Activated B cell treated with CpG ODN at 0.5 μM for 24 hours (primary cell): ENCODE data around the gene LRATD1. TPM values are rescaled to one million over a fixed set of nuclear protein-coding genes. Genes with fewer than 3 reads are reported as not detected.

Experiments used
- ATAC-seq: fragments of 200-7000 bp; cut with Tn5 transposase; one replicate; pipeline ENCODE4 v1.10.0; 2021; ENCODE audit warnings: low read depth, mild to moderate bottlenecking, moderate library complexity
- CTCF ChIA-PET: fragments of 350-600 bp; sonication (Branson Sonifier 250); formaldehyde crosslinking; loops from one replicate; lab custom pipeline; 2021; ENCODE audit warnings: antibody characterized with exemption; lab: Charles Lee
- POLR2A ChIA-PET: fragments of 350-600 bp; sonication (Branson Sonifier 250); formaldehyde crosslinking; loops from one replicate; lab custom pipeline; 2021; ENCODE audit warnings: antibody characterized with exemption; lab: Charles Lee
- DNase-seq: peaks from one replicate; pipeline ENCODE4 v3.0.0; 2022
- H3K27ac Mint-ChIP-seq: one replicate; pipeline ENCODE4 v1.8.0; 2020; ENCODE audit warnings: mixed read lengths
- H3K27me3 Mint-ChIP-seq: one replicate; pipeline ENCODE4 v1.8.0; 2021; ENCODE audit warnings: mixed read lengths
- H3K36me3 Mint-ChIP-seq: one replicate; pipeline ENCODE4 v1.8.0; 2021; ENCODE audit warnings: low read depth, mixed read lengths
- H3K4me1 Mint-ChIP-seq: one replicate; pipeline ENCODE4 v1.8.0; 2021; ENCODE audit warnings: mixed read lengths
- H3K4me3 Mint-ChIP-seq: one replicate; pipeline ENCODE4 v1.8.0; 2020; ENCODE audit warnings: mild to moderate bottlenecking, mixed read lengths
- H3K9me3 Mint-ChIP-seq: one replicate; pipeline ENCODE4 v1.8.0; 2020; ENCODE audit warnings: mixed read lengths
- intact Hi-C: fragments of 100-400 bp; cut with micrococcal nuclease; formaldehyde crosslinking; loops from one replicate; pipeline ENCODE4 v1.15.1; 2024
- total RNA-seq: library from RNA; stranded (reverse); gene quantifications from 2 replicates; pipeline ENCODE4 v1.2.3, GENCODE V29; 2022
- TF ChIP-seq, protein P1 (sequence below): fragments of 200-600 bp; IDR thresholded peaks from one replicate; pipeline ENCODE4 v1.8.0; 2022; ENCODE audit warnings: antibody characterized with exemption, mild to moderate bottlenecking

The LRATD1 gene
- total RNA-seq, 1 donor from 2014 or later, result not detected

DNA sequence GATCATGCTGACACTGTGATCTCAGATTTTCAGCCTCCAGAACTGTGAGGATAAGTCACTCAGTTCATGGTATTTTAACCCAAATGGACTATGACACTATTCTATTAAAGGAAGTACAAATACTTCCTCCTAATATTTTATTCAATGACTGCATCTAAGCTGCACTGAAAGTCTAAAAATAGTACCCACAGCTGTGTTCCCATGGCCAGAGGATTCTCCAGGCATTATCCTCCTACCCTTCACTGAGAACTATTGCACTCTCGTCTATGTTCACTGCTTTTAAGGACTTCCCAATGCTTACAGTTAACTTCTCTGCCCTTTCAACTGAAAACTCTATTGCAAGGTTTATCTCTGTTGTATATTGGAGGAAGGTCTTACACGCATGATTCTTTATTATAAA, 15.2 kb downstream of the LRATD1 start:
- intact Hi-C loops, result no loop called here
- TF ChIP-seq, protein P1, sequence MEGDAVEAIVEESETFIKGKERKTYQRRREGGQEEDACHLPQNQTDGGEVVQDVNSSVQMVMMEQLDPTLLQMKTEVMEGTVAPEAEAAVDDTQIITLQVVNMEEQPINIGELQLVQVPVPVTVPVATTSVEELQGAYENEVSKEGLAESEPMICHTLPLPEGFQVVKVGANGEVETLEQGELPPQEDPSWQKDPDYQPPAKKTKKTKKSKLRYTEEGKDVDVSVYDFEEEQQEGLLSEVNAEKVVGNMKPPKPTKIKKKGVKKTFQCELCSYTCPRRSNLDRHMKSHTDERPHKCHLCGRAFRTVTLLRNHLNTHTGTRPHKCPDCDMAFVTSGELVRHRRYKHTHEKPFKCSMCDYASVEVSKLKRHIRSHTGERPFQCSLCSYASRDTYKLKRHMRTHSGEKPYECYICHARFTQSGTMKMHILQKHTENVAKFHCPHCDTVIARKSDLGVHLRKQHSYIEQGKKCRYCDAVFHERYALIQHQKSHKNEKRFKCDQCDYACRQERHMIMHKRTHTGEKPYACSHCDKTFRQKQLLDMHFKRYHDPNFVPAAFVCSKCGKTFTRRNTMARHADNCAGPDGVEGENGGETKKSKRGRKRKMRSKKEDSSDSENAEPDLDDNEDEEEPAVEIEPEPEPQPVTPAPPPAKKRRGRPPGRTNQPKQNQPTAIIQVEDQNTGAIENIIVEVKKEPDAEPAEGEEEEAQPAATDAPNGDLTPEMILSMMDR, result no peak
- Mint-ChIP-seq H3K36me3 (no peaks in the 10 kb centered on the region), H3K9me3 (no peaks in the 10 kb centered on the region), H3K4me1 (no peaks in the 10 kb centered on the region), H3K27ac (no peak overlapping the region), H3K27me3 (no peaks in the 10 kb centered on the region), H3K4me3 (no peak overlapping the region)
- no peak for DNase-seq
- ChIA-PET POLR2A (no interaction called here), CTCF (no interaction called here)
- no peak for ATAC-seq

DNA sequence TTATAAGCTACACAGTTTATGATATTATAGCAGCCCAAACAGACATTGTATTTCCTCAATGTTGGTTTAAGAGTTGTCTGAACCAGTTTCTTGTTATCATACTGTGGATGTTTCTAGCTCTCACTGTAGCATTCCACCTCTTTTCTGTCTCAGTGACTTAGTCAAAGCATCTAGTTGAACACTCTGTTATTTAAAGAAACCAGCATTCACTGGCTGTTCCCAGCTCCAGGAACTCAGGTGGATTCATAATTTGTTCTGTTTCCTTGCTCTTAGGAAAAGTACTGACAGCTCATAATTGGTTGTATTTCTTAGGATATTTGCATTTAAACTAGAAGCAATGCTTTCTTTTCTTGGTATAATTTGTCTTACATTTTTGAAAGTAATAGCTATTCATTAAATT, 17.5 kb downstream of the LRATD1 start:
- TF ChIP-seq, protein P1, result no peak
- no peaks in the 10 kb centered on the region for H3K4me1 Mint-ChIP-seq
- H3K9me3 Mint-ChIP-seq, result no peaks in the 10 kb centered on the region
- DNase-seq (no peak), ATAC-seq (no peak)
- no peaks in the 10 kb centered on the region for H3K27me3 Mint-ChIP-seq
- ChIA-PET POLR2A (no interaction called here), CTCF (no interaction called here)
- intact Hi-C loops, result no loop called here
- no peak overlapping the region for H3K4me3 Mint-ChIP-seq
- H3K36me3 Mint-ChIP-seq, result no peaks in the 10 kb centered on the region
- no peak overlapping the region for H3K27ac Mint-ChIP-seq

DNA sequence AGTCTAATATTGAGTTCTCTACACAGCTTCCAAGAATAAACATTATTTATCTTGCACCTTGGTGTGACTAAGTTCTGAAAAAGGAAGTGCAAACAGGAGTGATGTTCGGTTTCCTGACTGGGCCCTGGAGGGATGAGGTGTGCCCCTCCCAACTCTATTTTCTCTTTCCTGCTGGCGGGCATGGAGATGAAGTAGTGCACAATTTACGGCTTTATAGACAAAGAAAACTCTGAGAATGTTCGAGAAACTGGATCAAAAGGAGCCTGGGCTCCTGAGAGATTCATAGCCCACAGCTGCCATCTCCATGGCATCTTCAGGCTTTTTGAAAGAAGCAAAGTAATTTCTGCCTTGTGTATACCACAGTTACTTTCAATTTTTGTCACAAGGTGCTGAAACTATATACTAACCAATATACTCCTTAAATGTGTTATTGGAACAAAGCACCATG, 22.3 kb downstream of the LRATD1 start:
- ChIA-PET CTCF (no interaction called here), POLR2A (no interaction called here)
- no peak overlapping the region for H3K4me3 Mint-ChIP-seq
- peaks cover 1% of the 10 kb centered on the region for H3K27me3 Mint-ChIP-seq
- no peaks in the 10 kb centered on the region for H3K4me1 Mint-ChIP-seq
- no peak overlapping the region for H3K27ac Mint-ChIP-seq
- no peaks in the 10 kb centered on the region for H3K9me3 Mint-ChIP-seq
- no peak for ATAC-seq
- intact Hi-C loops, result no loop called here
- TF ChIP-seq, protein P1, result no peak
- H3K36me3 Mint-ChIP-seq, result no peaks in the 10 kb centered on the region
- DNase-seq, result no peak

DNA sequence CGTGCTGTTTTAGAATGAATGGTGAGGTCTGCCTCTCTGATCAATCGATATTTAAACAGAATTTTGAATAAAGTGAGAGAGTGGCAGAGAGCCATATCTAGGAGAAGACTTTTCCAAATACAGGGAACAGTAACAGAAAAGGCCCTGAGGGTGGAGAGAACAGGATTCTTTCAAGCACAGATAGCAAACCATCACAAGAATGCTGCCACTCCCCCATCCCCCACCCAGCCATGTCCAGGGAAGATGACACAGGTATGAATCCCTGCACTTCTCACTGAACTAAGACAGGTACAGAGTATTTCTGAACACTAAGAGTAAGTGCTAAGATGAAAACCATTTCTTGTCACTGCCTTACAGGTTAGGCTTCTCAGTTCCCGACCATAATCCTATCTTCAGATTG, 23.6 kb downstream of the LRATD1 start:
- no peaks in the 10 kb centered on the region for H3K9me3 Mint-ChIP-seq
- H3K36me3 Mint-ChIP-seq, result no peaks in the 10 kb centered on the region
- ATAC-seq (no peak), DNase-seq (no peak)
- intact Hi-C loops, result no loop called here
- H3K27me3 Mint-ChIP-seq, result peaks cover 1% of the 10 kb centered on the region
- no peak overlapping the region for H3K27ac Mint-ChIP-seq
- CTCF ChIA-PET, result no interaction called here
- TF ChIP-seq, protein P1, result no peak
- H3K4me3 Mint-ChIP-seq, result no peak overlapping the region
- H3K4me1 Mint-ChIP-seq, result no peaks in the 10 kb centered on the region
- POLR2A ChIA-PET, result no interaction called here

DNA sequence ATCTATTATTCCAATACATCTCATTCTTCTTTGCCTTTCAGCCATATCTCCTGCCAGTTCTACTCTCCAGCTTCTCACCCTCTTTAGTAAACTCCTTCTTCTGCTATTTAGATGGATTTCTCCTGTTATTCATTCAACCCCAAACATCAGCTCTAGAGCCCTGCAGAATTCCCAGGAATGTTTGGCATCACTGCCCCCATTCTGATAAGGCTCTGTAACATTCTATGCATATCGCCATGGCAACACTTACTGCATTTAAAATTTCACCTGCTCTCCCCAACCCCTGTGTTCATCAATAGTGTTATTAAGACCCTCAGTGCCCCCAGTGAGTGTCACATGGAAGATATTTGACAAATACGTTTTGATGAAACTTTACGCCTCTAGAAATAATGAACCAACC, 28.6 kb downstream of the LRATD1 start:
- H3K27me3 Mint-ChIP-seq, result peaks cover 1% of the 10 kb centered on the region
- ChIA-PET POLR2A (no interaction called here), CTCF (no interaction called here)
- no peak overlapping the region for H3K27ac Mint-ChIP-seq
- H3K9me3 Mint-ChIP-seq, result no peaks in the 10 kb centered on the region
- no peak for ATAC-seq
- no peak overlapping the region for H3K4me3 Mint-ChIP-seq
- intact Hi-C loops, result loop anchor here (2.0 kb wide), 1 partner anchor 20 kb away; no protein-coding TSS in a partner anchor
- H3K4me1 Mint-ChIP-seq, result no peaks in the 10 kb centered on the region
- TF ChIP-seq, protein P1, result no peak
- no peaks in the 10 kb centered on the region for H3K36me3 Mint-ChIP-seq
- DNase-seq, result no peak
